Osteoblast (primary cell): ENCODE results near the gene NEDD4L. TPM values are rescaled to one million over a fixed set of nuclear protein-coding genes. Genes with fewer than 3 reads are reported as not detected.
A peak's percentile ranks its signal among the peaks of the same experiment; 100 is the strongest.

Experiments used
- DNase-seq: peaks from one replicate; pipeline ENCODE4 v3.0.0; 2011; ENCODE audit warnings: low spot score, mixed read lengths; ENCODE audit not compliant: insufficient read length; ENCODE audit errors: missing footprints
- H2AFZ ChIP-seq: 2 replicates; pipeline ENCODE4 v1.6.0; 2011; ENCODE audit warnings: mild to moderate bottlenecking, low read length
- H3K27ac ChIP-seq: 2 replicates; pipeline ENCODE4 v1.5.1; 2011; ENCODE audit warnings: mild to moderate bottlenecking, low read depth, low read length, moderate library complexity
- H3K27me3 ChIP-seq: 2 replicates; pipeline ENCODE4 v1.6.0; 2012; ENCODE audit warnings: mild to moderate bottlenecking, control low read depth, inconsistent platforms, low read length, moderate library complexity; ENCODE audit not compliant: insufficient read depth
- H3K36me3 ChIP-seq: 2 replicates; pipeline ENCODE4 v1.5.1; 2011; ENCODE audit warnings: mild to moderate bottlenecking, low read length, control low read depth, moderate library complexity; ENCODE audit not compliant: insufficient read depth
- H3K4me1 ChIP-seq: 2 replicates; pipeline ENCODE4 v1.5.1; 2011; ENCODE audit warnings: mild to moderate bottlenecking, low read length, control low read depth, moderate library complexity; ENCODE audit not compliant: insufficient read depth
- H3K4me2 ChIP-seq: 2 replicates; pipeline ENCODE4 v1.6.0; 2011; ENCODE audit warnings: mild to moderate bottlenecking, low read length; ENCODE audit not compliant: insufficient read depth
- H3K4me3 ChIP-seq: fragments of 200-600 bp; sonication (generic); 3 replicates; pipeline ENCODE4 v1.5.1; 2012; ENCODE audit warnings: mild to moderate bottlenecking, low read length, inconsistent platforms; ENCODE audit not compliant: insufficient read depth
- H3K79me2 ChIP-seq: 2 replicates; pipeline ENCODE4 v1.6.0; 2012; ENCODE audit warnings: mild to moderate bottlenecking, low read length, control low read depth, inconsistent platforms; ENCODE audit not compliant: insufficient read depth
- H3K9me3 ChIP-seq: 2 replicates; pipeline ENCODE4 v1.5.1; 2011; ENCODE audit warnings: low read depth, low read length, control low read depth
- H4K20me1 ChIP-seq: 2 replicates; pipeline ENCODE4 v1.6.0; 2012; ENCODE audit warnings: mild to moderate bottlenecking, low read length, control low read depth; ENCODE audit not compliant: insufficient read depth
- total RNA-seq: library from RNA; depleted of rRNA; stranded (reverse); fragments of >200 nt; gene quantifications from 2 replicates; pipeline ENCODE4 v1.2.3, GENCODE V29; 2012
- TF ChIP-seq, protein P1 (sequence below): IDR thresholded peaks from 2 replicates; pipeline ENCODE4 v1.5.1; 2011; ENCODE audit warnings: mild to moderate bottlenecking, low read depth, low read length, moderate library complexity; ENCODE audit errors: extremely low read depth

NEDD4L gene
- total RNA-seq, 1 donor = 30.0 TPM

DNA sequence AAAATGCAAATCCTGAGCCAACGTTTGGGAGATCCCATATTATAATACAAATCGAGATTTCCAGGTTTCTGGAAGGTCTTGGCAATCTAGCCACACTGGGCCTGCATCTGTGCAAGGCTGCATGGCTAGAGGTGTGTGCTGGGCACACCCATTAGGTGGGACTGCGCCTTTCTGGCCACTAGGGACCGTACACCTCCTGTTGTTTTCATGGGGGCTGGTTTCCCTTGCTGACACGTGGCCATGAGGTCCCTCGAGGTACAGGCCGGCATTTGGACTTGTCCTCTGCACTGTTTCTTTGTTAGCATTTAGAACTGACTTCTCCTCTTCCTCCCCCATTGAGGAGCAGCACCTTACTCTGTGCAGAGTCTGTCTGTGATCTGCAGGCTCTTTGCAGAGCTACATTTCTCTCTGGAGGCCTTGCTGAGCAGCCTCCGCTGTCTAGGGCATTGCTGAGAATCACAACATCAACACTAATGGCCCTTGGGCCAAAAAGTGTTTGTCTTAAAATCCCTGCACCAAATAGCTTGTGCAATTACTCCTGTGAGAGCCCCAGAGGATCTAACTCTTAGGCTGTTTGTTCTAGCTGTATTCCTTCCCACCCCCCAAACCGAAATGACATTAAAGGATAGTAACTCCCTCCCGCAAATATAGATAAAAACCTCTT, 131.2 kb downstream of the NEDD4L start:
- Histone ChIP-seq H3K4me2 (no peak overlapping the region), H3K27ac (no peak overlapping the region), H3K36me3 (no peaks in the 10 kb centered on the region), H4K20me1 (no peaks in the 10 kb centered on the region), H2AFZ (no peak overlapping the region), H3K4me3 (no peak overlapping the region), H3K4me1 (peaks cover 10% of the 10 kb centered on the region), H3K27me3 (peaks cover 27% of the 10 kb centered on the region), H3K9me3 (no peaks in the 10 kb centered on the region), H3K79me2 (no peaks in the 10 kb centered on the region)
- TF ChIP-seq, protein P1, sequence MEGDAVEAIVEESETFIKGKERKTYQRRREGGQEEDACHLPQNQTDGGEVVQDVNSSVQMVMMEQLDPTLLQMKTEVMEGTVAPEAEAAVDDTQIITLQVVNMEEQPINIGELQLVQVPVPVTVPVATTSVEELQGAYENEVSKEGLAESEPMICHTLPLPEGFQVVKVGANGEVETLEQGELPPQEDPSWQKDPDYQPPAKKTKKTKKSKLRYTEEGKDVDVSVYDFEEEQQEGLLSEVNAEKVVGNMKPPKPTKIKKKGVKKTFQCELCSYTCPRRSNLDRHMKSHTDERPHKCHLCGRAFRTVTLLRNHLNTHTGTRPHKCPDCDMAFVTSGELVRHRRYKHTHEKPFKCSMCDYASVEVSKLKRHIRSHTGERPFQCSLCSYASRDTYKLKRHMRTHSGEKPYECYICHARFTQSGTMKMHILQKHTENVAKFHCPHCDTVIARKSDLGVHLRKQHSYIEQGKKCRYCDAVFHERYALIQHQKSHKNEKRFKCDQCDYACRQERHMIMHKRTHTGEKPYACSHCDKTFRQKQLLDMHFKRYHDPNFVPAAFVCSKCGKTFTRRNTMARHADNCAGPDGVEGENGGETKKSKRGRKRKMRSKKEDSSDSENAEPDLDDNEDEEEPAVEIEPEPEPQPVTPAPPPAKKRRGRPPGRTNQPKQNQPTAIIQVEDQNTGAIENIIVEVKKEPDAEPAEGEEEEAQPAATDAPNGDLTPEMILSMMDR = no peak
- no peak for DNase-seq

DNA sequence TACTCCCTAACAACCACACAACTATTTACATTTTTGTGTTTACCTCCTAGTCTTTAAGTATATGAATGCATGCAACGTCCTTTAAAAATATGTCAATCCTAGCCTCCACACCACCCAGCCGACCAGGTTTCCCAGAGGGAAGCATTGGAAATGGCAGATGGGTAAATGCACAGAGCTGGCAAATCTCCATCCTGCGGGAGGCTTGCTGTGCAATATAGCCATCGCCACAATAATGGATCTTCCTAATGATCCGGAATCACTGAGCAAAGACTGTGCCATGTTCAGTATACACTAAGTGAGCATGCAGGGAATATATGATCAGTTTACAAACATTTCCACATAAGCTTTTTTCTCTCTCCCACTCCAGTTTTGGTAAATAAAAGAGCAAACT, 131.8 kb downstream of the NEDD4L start:
- Histone ChIP-seq H3K36me3 (no peaks in the 10 kb centered on the region), H2AFZ (no peak overlapping the region), H3K4me3 (no peak overlapping the region), H3K27ac (no peak overlapping the region), H3K79me2 (no peaks in the 10 kb centered on the region), H3K4me1 (peaks cover 10% of the 10 kb centered on the region), H4K20me1 (no peaks in the 10 kb centered on the region), H3K9me3 (no peaks in the 10 kb centered on the region), H3K4me2 (no peak overlapping the region), H3K27me3 (peaks cover 27% of the 10 kb centered on the region)
- no peak for DNase-seq
- TF ChIP-seq, protein P1 = no peak

DNA sequence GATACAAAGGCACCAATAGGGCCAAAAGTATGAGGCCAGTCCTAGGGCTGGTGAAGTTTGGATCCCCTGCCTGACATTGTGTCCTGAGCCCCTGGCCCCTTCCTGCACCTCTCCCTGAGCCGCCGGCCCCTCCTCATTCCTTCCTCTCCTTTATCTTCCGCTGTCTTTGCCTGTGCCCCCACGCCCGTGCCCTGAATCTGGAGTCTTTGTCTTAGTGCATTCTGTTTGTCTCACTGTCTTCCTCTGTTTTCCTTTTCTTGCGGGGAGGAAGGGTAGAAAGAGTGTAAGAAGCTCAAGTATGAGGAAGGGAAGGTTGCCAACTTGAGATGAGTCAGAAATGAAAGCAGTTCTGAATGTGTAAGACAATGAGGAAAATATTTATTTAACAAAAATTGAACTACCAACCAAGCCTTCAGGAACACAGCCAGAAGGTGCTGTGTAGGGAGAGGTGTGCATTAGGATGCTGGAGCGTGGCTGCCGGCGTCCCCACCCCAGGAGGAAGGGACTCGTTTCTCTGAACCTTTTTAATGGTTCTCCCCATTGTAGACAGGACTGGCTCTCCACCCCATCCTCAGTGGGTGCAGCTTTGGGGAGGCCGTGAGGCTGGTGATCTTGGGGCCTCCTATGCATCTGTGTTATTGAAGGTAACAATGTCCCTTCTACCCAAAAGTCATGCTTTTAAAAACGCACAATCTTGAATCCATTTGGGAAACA, 133.1 kb downstream of the NEDD4L start:
- Histone ChIP-seq H3K4me2 (peak overlapping the region; percentile 70), H3K4me3 (peak overlapping the region; percentile 40), H3K27ac (no peak overlapping the region)

More for the DNA sequence above, 133.1 kb downstream of the NEDD4L start:
- DNase-seq = peak; percentile 90
- Histone ChIP-seq H3K27me3 (peaks cover 24% of the 10 kb centered on the region), H3K79me2 (no peaks in the 10 kb centered on the region), H3K9me3 (no peaks in the 10 kb centered on the region), H3K4me1 (peaks cover 10% of the 10 kb centered on the region), H2AFZ (peak overlapping the region; percentile 90), H3K36me3 (no peaks in the 10 kb centered on the region), H4K20me1 (no peaks in the 10 kb centered on the region)
- TF ChIP-seq, protein P1 = no peak
